SK-N-SH (cell line): Measurements from ENCODE around the gene PCLO.

Experiments
- FOXJ3 ChIP-seq: sonication (generic); formaldehyde crosslinking; IDR thresholded peaks from 2 replicates; pipeline ENCODE4 v1.5.1; 2020; ENCODE audit warnings: mild to moderate bottlenecking, missing genetic modification reagents
- RAD21 ChIP-seq: IDR thresholded peaks from 2 replicates; pipeline ENCODE4 v1.6.1; 2012; ENCODE audit warnings: mild to moderate bottlenecking, low read length
- RCOR1 ChIP-seq: fragments of 150-350 bp; IDR thresholded peaks from 2 replicates; pipeline ENCODE4 v1.6.1; 2017; ENCODE audit warnings: antibody characterized with exemption, low read length
- RFX5 ChIP-seq: IDR thresholded peaks from 2 replicates; pipeline ENCODE4 v1.6.1; 2012; ENCODE audit warnings: mild to moderate bottlenecking, improper control_type of control experiment, low read length
- RXRA ChIP-seq: IDR thresholded peaks from 2 replicates; pipeline ENCODE4 v1.4.0; 2012; ENCODE audit warnings: low read depth, mild to moderate bottlenecking, borderline replicate concordance
- TF ChIP-seq, protein P1 (sequence below): IDR thresholded peaks from 2 replicates; pipeline ENCODE4 v1.6.1; 2012; ENCODE audit warnings: mild to moderate bottlenecking, low read depth, low read length, moderate library complexity
- TF ChIP-seq, protein P2 (sequence below): fragments of 200-600 bp; sonication (generic); IDR thresholded peaks from 2 replicates; pipeline ENCODE4 v1.6.1; 2017; ENCODE audit warnings: antibody characterized with exemption, mild to moderate bottlenecking, moderate library complexity

DNA sequence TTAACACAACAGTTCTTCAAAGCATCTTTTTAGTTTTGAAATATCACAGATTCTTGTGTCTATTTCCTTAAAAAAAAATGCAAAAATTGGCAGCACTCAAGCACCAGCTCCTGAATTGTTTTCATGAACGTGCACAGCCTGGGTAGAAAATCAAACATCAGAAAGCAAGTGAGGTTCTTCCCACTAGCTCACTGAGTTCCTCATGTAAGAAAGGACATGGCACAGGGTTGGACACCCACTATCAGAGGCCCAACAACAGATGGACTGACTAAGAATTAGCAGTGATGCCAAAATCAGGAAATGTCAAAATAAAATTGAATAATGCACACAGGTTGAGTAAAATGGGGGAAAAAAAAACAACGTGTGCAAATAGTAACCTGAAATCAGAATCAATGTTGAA, 146.8 kb downstream of the PCLO start:
- TF ChIP-seq RXRA (no peak), FOXJ3 (CRISPR knock-in tag) (no peak), RAD21 (no peak), RFX5 (no peak), RCOR1 (no peak)
- TF ChIP-seq, protein P1, sequence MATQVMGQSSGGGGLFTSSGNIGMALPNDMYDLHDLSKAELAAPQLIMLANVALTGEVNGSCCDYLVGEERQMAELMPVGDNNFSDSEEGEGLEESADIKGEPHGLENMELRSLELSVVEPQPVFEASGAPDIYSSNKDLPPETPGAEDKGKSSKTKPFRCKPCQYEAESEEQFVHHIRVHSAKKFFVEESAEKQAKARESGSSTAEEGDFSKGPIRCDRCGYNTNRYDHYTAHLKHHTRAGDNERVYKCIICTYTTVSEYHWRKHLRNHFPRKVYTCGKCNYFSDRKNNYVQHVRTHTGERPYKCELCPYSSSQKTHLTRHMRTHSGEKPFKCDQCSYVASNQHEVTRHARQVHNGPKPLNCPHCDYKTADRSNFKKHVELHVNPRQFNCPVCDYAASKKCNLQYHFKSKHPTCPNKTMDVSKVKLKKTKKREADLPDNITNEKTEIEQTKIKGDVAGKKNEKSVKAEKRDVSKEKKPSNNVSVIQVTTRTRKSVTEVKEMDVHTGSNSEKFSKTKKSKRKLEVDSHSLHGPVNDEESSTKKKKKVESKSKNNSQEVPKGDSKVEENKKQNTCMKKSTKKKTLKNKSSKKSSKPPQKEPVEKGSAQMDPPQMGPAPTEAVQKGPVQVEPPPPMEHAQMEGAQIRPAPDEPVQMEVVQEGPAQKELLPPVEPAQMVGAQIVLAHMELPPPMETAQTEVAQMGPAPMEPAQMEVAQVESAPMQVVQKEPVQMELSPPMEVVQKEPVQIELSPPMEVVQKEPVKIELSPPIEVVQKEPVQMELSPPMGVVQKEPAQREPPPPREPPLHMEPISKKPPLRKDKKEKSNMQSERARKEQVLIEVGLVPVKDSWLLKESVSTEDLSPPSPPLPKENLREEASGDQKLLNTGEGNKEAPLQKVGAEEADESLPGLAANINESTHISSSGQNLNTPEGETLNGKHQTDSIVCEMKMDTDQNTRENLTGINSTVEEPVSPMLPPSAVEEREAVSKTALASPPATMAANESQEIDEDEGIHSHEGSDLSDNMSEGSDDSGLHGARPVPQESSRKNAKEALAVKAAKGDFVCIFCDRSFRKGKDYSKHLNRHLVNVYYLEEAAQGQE, result no peak
- TF ChIP-seq, protein P2, sequence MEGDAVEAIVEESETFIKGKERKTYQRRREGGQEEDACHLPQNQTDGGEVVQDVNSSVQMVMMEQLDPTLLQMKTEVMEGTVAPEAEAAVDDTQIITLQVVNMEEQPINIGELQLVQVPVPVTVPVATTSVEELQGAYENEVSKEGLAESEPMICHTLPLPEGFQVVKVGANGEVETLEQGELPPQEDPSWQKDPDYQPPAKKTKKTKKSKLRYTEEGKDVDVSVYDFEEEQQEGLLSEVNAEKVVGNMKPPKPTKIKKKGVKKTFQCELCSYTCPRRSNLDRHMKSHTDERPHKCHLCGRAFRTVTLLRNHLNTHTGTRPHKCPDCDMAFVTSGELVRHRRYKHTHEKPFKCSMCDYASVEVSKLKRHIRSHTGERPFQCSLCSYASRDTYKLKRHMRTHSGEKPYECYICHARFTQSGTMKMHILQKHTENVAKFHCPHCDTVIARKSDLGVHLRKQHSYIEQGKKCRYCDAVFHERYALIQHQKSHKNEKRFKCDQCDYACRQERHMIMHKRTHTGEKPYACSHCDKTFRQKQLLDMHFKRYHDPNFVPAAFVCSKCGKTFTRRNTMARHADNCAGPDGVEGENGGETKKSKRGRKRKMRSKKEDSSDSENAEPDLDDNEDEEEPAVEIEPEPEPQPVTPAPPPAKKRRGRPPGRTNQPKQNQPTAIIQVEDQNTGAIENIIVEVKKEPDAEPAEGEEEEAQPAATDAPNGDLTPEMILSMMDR, result no peak
